Mesothelial cell of epicardium (in vitro differentiated cells): Measurements from ENCODE around the gene NDRG4. TPM values are rescaled to one million over a fixed set of nuclear protein-coding genes. Genes with fewer than 3 reads are reported as not detected.
A peak's percentile ranks its signal among the peaks of the same experiment; 100 is the strongest.
"Not testable (repeated sequence)": the region's sequence is repeated elsewhere in the genome, so short reads cannot be mapped to it uniquely, and the experiment has no call there.

ENCODE experiments used
- DNase-seq, 2 experiments: peaks; one replicate each; pipeline ENCODE4 v3.0.0; 2021; ENCODE audit warnings: low spot score in 2 of 2; ENCODE audit not compliant: unreplicated experiment in 2 of 2
- H3K27ac Mint-ChIP-seq: 2 replicates; pipeline ENCODE4 v1.8.0; 2021; ENCODE audit warnings: mixed read lengths
- H3K27me3 Mint-ChIP-seq: 2 replicates; pipeline ENCODE4 v1.8.0; 2021; ENCODE audit warnings: low read depth, mixed read lengths
- H3K36me3 Mint-ChIP-seq: 2 replicates; pipeline ENCODE4 v1.8.0; 2021; ENCODE audit warnings: mixed read lengths
- H3K4me1 Mint-ChIP-seq: 2 replicates; pipeline ENCODE4 v1.8.0; 2021; ENCODE audit warnings: mixed read lengths
- H3K4me3 Mint-ChIP-seq: 2 replicates; pipeline ENCODE4 v1.8.0; 2021; ENCODE audit warnings: mild to moderate bottlenecking, moderate library complexity, mixed read lengths
- H3K9me3 Mint-ChIP-seq: 2 replicates; pipeline ENCODE4 v1.8.0; 2021; ENCODE audit warnings: mixed read lengths
- CTCF ChIP-seq: fragments of 200-600 bp; sonication (generic); IDR thresholded peaks from one replicate; pipeline ENCODE4 v1.5.0; 2021; ENCODE audit warnings: antibody characterized with exemption; ENCODE audit not compliant: unreplicated experiment
- total RNA-seq: library from RNA; stranded (reverse); gene quantifications from 3 replicates; pipeline ENCODE4 v1.2.1, GENCODE V29; 2021

Gene NDRG4
- total RNA-seq, 1 donor from 2014 or later, result 17.4 TPM

GRCh38 chr16:58481931-58482330 is 18.0 kb upstream of the NDRG4 start:
- no peaks in the 10 kb centered on the region for H3K9me3 Mint-ChIP-seq
- H3K4me3 Mint-ChIP-seq, result no peak overlapping the region
- peaks cover 19% of the 10 kb centered on the region for H3K27me3 Mint-ChIP-seq
- H3K36me3 Mint-ChIP-seq, result no peaks in the 10 kb centered on the region
- H3K4me1 Mint-ChIP-seq, result no peaks in the 10 kb centered on the region
- TF ChIP-seq CTCF, result no peak
- H3K27ac Mint-ChIP-seq, result no peak overlapping the region
- DNase-seq, result no peak

GRCh38 chr16:58485184-58485887 is 14.6 kb upstream of the NDRG4 start:
- peaks cover 7% of the 10 kb centered on the region for H3K27me3 Mint-ChIP-seq
- H3K9me3 Mint-ChIP-seq, result no peaks in the 10 kb centered on the region
- H3K4me1 Mint-ChIP-seq, result no peaks in the 10 kb centered on the region
- no peak overlapping the region for H3K4me3 Mint-ChIP-seq
- DNase-seq, result no peak
- no peak overlapping the region for H3K27ac Mint-ChIP-seq
- no peak for TF ChIP-seq CTCF
- no peaks in the 10 kb centered on the region for H3K36me3 Mint-ChIP-seq

- H3K27ac Mint-ChIP-seq, result no peak overlapping the region
- peaks cover 7% of the 10 kb centered on the region for H3K27me3 Mint-ChIP-seq
- no peaks in the 10 kb centered on the region for H3K4me1 Mint-ChIP-seq
- DNase-seq, result peak; percentile 80 to 93
- peak; percentile 92 for TF ChIP-seq CTCF
- H3K9me3 Mint-ChIP-seq, result no peaks in the 10 kb centered on the region
- no peaks in the 10 kb centered on the region for H3K36me3 Mint-ChIP-seq
- no peak overlapping the region for H3K4me3 Mint-ChIP-seq
These were observed 12.2 kb upstream of the NDRG4 start for GRCh38 chr16:58487566-58488351.

- no peak overlapping the region for H3K27ac Mint-ChIP-seq
- DNase-seq, result no peak
- no peaks in the 10 kb centered on the region for H3K9me3 Mint-ChIP-seq
- H3K27me3 Mint-ChIP-seq, result peaks cover 11% of the 10 kb centered on the region
- TF ChIP-seq CTCF, result no peak
- no peak overlapping the region for H3K4me3 Mint-ChIP-seq
- no peaks in the 10 kb centered on the region for H3K4me1 Mint-ChIP-seq
- H3K36me3 Mint-ChIP-seq, result no peaks in the 10 kb centered on the region
These were observed 11.4 kb upstream of the NDRG4 start for GRCh38 chr16:58488531-58488930.

- H3K36me3 Mint-ChIP-seq, result no peaks in the 10 kb centered on the region
- TF ChIP-seq CTCF, result no peak
- H3K4me1 Mint-ChIP-seq, result no peaks in the 10 kb centered on the region
- no peak overlapping the region for H3K27ac Mint-ChIP-seq
- DNase-seq, result no peak
- no peaks in the 10 kb centered on the region for H3K9me3 Mint-ChIP-seq
- no peak overlapping the region for H3K4me3 Mint-ChIP-seq
- H3K27me3 Mint-ChIP-seq, result peaks cover 14% of the 10 kb centered on the region
These were observed 9.9 kb upstream of the NDRG4 start for GRCh38 chr16:58490065-58490464.

GRCh38 chr16:58490539-58490938 is 9.4 kb upstream of the NDRG4 start:
- H3K36me3 Mint-ChIP-seq, H3K4me1 Mint-ChIP-seq, DNase-seq, H3K27ac Mint-ChIP-seq, H3K9me3 Mint-ChIP-seq, H3K4me3 Mint-ChIP-seq: not testable (repeated sequence)
- peaks cover 18% of the 10 kb centered on the region for H3K27me3 Mint-ChIP-seq
